Hepatocyte (in vitro differentiated cells): ENCODE results near the gene DCBLD1. TPM values are rescaled to one million over a fixed set of nuclear protein-coding genes. Genes with fewer than 3 reads are reported as not detected.

ENCODE experiments used
- DNase-seq: peaks from one replicate; pipeline ENCODE4 v3.0.0-alpha.2; 2016; ENCODE audit warnings: low spot score
- H2AFZ ChIP-seq: fragments of 200-600 bp; sonication (generic); 2 replicates; pipeline ENCODE4 v1.6.0; 2016; ENCODE audit warnings: antibody characterized with exemption, mild to moderate bottlenecking
- H3K27ac ChIP-seq: fragments of 200-600 bp; sonication (generic); 2 replicates; pipeline ENCODE4 v1.5.1; 2016; ENCODE audit warnings: mild to moderate bottlenecking
- H3K27me3 ChIP-seq: fragments of 200-600 bp; sonication (generic); 2 replicates; pipeline ENCODE4 v1.6.1; 2016
- H3K36me3 ChIP-seq: fragments of 200-600 bp; sonication (generic); replicated peaks from 2 replicates; pipeline ENCODE4 v1.5.1; 2016; ENCODE audit warnings: low read depth; ENCODE audit not compliant: insufficient read depth
- H3K4me1 ChIP-seq: fragments of 200-600 bp; sonication (generic); 2 replicates; pipeline ENCODE4 v1.5.1; 2016; ENCODE audit warnings: mild to moderate bottlenecking, moderate library complexity; ENCODE audit not compliant: insufficient read depth
- H3K4me2 ChIP-seq: fragments of 200-600 bp; sonication (generic); 2 replicates; pipeline ENCODE4 v1.6.0; 2016
- H3K4me3 ChIP-seq: fragments of 200-600 bp; sonication (generic); 2 replicates; pipeline ENCODE4 v1.5.1; 2016; ENCODE audit warnings: mild to moderate bottlenecking
- H3K79me2 ChIP-seq: fragments of 200-600 bp; sonication (generic); 2 replicates; pipeline ENCODE4 v1.6.0; 2017; ENCODE audit warnings: mild to moderate bottlenecking
- H3K9me2 ChIP-seq: fragments of 200-600 bp; sonication (generic); replicated peaks from 2 replicates; pipeline ENCODE4 v1.6.0; 2017; ENCODE audit warnings: mild to moderate bottlenecking; ENCODE audit not compliant: insufficient read depth
- H3K9me3 ChIP-seq: fragments of 200-600 bp; sonication (generic); 2 replicates; pipeline ENCODE4 v1.5.1; 2016; ENCODE audit warnings: low read depth, mild to moderate bottlenecking
- H4K20me1 ChIP-seq: fragments of 200-600 bp; sonication (generic); 2 replicates; pipeline ENCODE4 v1.6.0; 2016; ENCODE audit warnings: mild to moderate bottlenecking; ENCODE audit not compliant: insufficient read depth, poor library complexity, severe bottlenecking
- CTCF ChIP-seq: fragments of 200-600 bp; sonication (generic); IDR thresholded peaks from 2 replicates; pipeline ENCODE4 v1.5.1; 2016; ENCODE audit warnings: antibody characterized with exemption, mild to moderate bottlenecking; ENCODE audit not compliant: poor library complexity
- EZH2 ChIP-seq: fragments of 200-600 bp; sonication (generic); IDR thresholded peaks from 2 replicates; pipeline ENCODE4 v1.6.1; 2016; ENCODE audit warnings: antibody characterized with exemption, mild to moderate bottlenecking, borderline replicate concordance
- EZH2phosphoT487 ChIP-seq: fragments of 200-600 bp; sonication (generic); IDR thresholded peaks from one replicate; pipeline ENCODE4 v1.6.1; 2018; ENCODE audit warnings: antibody characterized with exemption, mild to moderate bottlenecking, low read depth, moderate library complexity; ENCODE audit not compliant: unreplicated experiment, severe bottlenecking
- WGBS: methylation state at CpG from one replicate; pipeline ENCODE4 v1.1.6; 2016; ENCODE audit warnings: low lambda C conversion rate; ENCODE audit errors: missing lambda C conversion rate; 5-methylcytosine and 5-hydroxymethylcytosine counted together
- polyA plus RNA-seq: library from polyadenylated mRNA; unstranded; fragments of >200 nt; fragmentation: Nextera tagmentation; extraction: Ambion mirVana; gene quantifications from 2 replicates; pipeline ENCODE4 v1.2.1, GENCODE V29; 2016
- total RNA-seq: library from RNA; depleted of rRNA; stranded (reverse); fragments of >200 nt; gene quantifications from 2 replicates; pipeline ENCODE4 v1.2.3, GENCODE V29; 2014

DCBLD1 gene
- total and polyA plus RNA-seq, 2 experiments from 2014 or later: 18.9 to 23.8 TPM

DNA sequence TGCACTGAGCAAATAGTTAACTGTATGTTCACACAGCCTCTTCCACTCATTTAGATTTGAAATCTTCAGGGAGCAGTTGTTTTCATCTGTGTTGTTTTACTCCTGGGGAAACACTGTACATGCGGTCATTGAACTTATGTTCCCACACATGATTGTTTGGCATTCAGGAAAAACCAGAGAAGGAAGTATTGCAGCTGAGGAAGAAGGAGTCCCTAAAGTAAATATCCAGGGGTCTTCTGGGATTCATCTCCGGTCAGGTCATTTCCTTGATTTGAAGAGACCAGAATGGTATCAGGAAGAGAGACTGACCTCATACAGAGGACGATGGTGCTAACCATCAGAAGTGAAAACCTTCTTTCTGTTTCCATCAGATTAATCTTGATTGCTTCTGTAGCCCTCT is 52.5 kb downstream of the DCBLD1 start:
- Histone ChIP-seq H3K9me2 (no peaks in the 10 kb centered on the region), H3K27me3 (no peaks in the 10 kb centered on the region), H3K79me2 (no peaks in the 10 kb centered on the region), H3K4me1 (peaks cover 17% of the 10 kb centered on the region), H3K4me2 (no peak overlapping the region), H4K20me1 (no peaks in the 10 kb centered on the region), H3K36me3 (no peaks in the 10 kb centered on the region), H3K27ac (peak overlapping the region; percentile 49), H2AFZ (no peak overlapping the region), H3K4me3 (no peak overlapping the region), H3K9me3 (no peaks in the 10 kb centered on the region)
- WGBS: 77% methylated on average over 3 of the region's 3 CpGs
- TF ChIP-seq EZH2: no peak
- TF ChIP-seq CTCF: no peak
- TF ChIP-seq EZH2phosphoT487: no peak
- no peak for DNase-seq

- H3K9me2 ChIP-seq: no peaks in the 10 kb centered on the region
- TF ChIP-seq EZH2: no peak
- TF ChIP-seq EZH2phosphoT487: no peak
- TF ChIP-seq CTCF: no peak
- WGBS: 51% methylated on average over 4 of the region's 4 CpGs
- H3K36me3 ChIP-seq: no peaks in the 10 kb centered on the region
- H3K9me3 ChIP-seq: no peaks in the 10 kb centered on the region
- H3K79me2 ChIP-seq: no peaks in the 10 kb centered on the region
- DNase-seq: peak; percentile 33
- H4K20me1 ChIP-seq: no peaks in the 10 kb centered on the region
- H2AFZ ChIP-seq: no peak overlapping the region
- peak overlapping the region; percentile 49 for H3K27ac ChIP-seq
- peaks cover 17% of the 10 kb centered on the region for H3K4me1 ChIP-seq
- no peaks in the 10 kb centered on the region for H3K27me3 ChIP-seq
- peak overlapping the region; percentile 23 for H3K4me2 ChIP-seq
- H3K4me3 ChIP-seq: no peak overlapping the region
Observed at GRCh38 chr6:117536317-117536716, 53.8 kb downstream of the DCBLD1 start.

DNA sequence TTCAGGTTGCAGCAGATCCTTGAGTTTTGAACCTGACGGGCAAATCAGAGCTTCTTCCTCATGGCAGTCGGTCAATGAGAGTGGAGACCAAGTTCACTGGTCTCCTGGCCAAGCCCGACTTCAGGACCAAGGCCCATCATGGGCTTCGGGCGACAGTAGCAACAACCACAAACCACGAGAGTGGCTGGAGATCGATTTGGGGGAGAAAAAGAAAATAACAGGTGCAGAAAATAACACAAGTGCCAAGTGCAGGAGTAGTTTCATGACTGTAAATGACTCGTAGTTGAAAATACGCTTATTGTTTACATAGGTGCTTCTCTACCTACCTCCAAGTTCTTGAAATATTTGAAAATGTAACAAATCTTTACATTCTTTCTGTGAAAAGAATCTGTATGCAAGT is 56.1 kb downstream of the DCBLD1 start:
- H3K9me3 ChIP-seq: no peaks in the 10 kb centered on the region
- H3K27me3 ChIP-seq: no peaks in the 10 kb centered on the region
- 98% methylated on average over 9 of the region's 9 CpGs for WGBS
- no peak overlapping the region for H3K4me3 ChIP-seq
- H3K4me1 ChIP-seq: peaks cover 17% of the 10 kb centered on the region
- no peaks in the 10 kb centered on the region for H4K20me1 ChIP-seq
- TF ChIP-seq EZH2: no peak
- no peak for TF ChIP-seq EZH2phosphoT487
- no peak for TF ChIP-seq CTCF
- H3K9me2 ChIP-seq: no peaks in the 10 kb centered on the region
- no peaks in the 10 kb centered on the region for H3K79me2 ChIP-seq
- DNase-seq: no peak
- no peak overlapping the region for H2AFZ ChIP-seq
- H3K4me2 ChIP-seq: no peak overlapping the region
- H3K27ac ChIP-seq: no peak overlapping the region
- no peaks in the 10 kb centered on the region for H3K36me3 ChIP-seq

DNA sequence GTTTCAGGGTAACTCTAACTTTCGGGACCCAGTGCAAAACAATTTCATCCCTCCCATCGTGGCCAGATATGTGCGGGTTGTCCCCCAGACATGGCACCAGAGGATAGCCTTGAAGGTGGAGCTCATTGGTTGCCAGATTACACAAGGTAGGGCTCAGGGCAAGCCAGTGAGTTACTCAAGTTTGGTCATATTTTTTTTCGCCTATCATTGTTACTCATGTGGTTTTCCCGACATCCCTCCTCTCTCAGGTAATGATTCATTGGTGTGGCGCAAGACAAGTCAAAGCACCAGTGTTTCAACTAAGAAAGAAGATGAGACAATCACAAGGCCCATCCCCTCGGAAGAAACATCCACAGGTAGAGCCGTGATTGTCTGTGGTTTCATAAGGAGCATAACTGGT is 58.2 kb downstream of the DCBLD1 start:
- TF ChIP-seq EZH2 (no peak), CTCF (no peak), EZH2phosphoT487 (no peak)
- no peaks in the 10 kb centered on the region for H3K27me3 ChIP-seq
- H3K9me2 ChIP-seq: no peaks in the 10 kb centered on the region
- no peak overlapping the region for H3K27ac ChIP-seq
- no peak overlapping the region for H2AFZ ChIP-seq
- H3K4me2 ChIP-seq: no peak overlapping the region
- no peaks in the 10 kb centered on the region for H3K9me3 ChIP-seq
- H3K79me2 ChIP-seq: no peaks in the 10 kb centered on the region
- H3K36me3 ChIP-seq: no peaks in the 10 kb centered on the region
- no peak overlapping the region for H3K4me3 ChIP-seq
- WGBS: 95% methylated on average over 8 of the region's 8 CpGs
- DNase-seq: no peak
- peaks cover 25% of the 10 kb centered on the region for H3K4me1 ChIP-seq
- H4K20me1 ChIP-seq: no peaks in the 10 kb centered on the region
